Measurements from ENCODE around the gene PRUNE2. TPM values are rescaled to one million over a fixed set of nuclear protein-coding genes. Genes with fewer than 3 reads are reported as not detected.
"Not testable (repeated sequence)": the region's sequence is repeated elsewhere in the genome, so short reads cannot be mapped to it uniquely, and the experiment has no call there.

Gene PRUNE2
- total RNA-seq, 1 donor from 2014 or later, result under 0.01 TPM

DNA sequence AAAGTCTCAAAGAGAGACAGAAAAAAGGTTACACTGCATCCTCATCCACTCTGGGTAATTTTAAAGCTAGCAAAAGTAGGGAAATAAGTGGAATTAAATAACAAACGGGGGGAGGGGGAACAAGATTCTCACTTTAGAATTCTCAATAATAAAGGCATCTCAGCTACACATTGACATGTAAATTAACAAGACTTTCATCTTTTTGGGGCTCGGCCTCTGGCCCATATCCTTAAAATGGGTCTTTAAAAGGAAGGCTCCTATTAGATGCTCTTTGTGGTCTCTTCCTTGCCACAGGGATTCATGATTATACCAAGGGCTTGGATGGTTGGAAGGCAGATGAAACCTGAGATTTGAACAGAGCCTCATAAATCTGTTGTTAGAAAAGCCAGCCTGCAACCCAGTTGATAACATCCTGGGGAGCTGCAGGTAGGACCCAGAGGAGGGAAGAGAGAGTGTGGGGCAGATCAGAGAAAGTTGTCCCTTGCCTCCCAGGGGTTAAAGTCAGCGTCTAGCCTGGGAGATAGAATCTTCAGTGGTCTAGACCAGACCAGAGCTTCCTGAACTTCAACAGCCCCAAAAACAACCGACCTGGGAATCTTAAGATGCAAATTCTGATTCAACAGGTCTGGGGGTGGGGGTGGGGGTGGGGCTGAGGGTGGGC, 311.0 kb downstream of the PRUNE2 start:
- no peak for FAIRE-seq
- Histone ChIP-seq H3K27me3 (ENCODE audit: control insufficient read depth, insufficient read depth, low read length) (no peaks in the 10 kb centered on the region), H3K4me3 (ENCODE audit: low read depth, low read length) (no peak overlapping the region), H3K36me3 (ENCODE audit: control insufficient read depth, insufficient read depth, low read length) (no peaks in the 10 kb centered on the region)
- DNase-seq (ENCODE audit: low read depth), result no peak
- TF ChIP-seq, protein P1, sequence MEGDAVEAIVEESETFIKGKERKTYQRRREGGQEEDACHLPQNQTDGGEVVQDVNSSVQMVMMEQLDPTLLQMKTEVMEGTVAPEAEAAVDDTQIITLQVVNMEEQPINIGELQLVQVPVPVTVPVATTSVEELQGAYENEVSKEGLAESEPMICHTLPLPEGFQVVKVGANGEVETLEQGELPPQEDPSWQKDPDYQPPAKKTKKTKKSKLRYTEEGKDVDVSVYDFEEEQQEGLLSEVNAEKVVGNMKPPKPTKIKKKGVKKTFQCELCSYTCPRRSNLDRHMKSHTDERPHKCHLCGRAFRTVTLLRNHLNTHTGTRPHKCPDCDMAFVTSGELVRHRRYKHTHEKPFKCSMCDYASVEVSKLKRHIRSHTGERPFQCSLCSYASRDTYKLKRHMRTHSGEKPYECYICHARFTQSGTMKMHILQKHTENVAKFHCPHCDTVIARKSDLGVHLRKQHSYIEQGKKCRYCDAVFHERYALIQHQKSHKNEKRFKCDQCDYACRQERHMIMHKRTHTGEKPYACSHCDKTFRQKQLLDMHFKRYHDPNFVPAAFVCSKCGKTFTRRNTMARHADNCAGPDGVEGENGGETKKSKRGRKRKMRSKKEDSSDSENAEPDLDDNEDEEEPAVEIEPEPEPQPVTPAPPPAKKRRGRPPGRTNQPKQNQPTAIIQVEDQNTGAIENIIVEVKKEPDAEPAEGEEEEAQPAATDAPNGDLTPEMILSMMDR (IDR thresholded peaks at IDR 0.05; ENCODE audit: insufficient read depth, low read length, severe bottlenecking), result no peak

DNA sequence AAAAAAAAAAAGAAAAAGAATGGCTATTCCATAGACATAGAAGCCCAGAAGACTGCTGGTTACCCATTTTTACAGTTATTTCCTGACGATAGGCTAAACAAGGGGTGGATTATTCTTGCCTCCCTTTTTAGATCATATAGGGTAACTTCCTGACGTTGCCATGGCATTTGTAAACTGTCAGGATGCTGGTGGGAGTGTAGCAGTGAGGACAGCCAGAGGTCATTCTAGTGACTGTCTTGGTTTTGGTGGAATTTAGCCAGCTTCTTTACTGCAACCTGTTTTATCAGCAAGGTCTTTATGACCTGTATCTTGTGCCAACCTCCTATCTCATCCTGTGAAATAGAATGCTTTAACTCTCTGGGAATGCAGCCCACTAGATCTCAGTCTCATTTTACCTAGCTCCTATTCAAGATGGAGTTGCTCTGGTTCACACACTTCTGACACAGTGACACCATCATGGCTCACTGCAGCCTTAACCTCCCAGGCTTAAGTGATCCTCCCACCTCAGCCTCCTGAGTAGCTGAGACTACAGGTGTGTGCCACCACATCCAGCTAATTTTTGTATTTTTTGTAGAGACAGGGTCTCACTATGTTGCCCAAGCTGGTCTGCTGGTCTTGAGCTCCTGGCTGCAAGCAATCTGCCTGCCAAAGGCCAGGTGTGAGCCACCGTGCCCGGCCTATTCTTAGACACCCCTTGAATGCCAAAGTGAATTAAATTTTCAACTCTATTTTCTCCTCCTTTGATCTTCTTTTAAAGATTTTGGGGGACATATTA, 311.8 kb downstream of the PRUNE2 start:
- FAIRE-seq; H3K36me3 ChIP-seq (ENCODE audit: control insufficient read depth, insufficient read depth, low read length); H3K27me3 ChIP-seq (ENCODE audit: control insufficient read depth, insufficient read depth, low read length); H3K4me3 ChIP-seq (ENCODE audit: low read depth, low read length); DNase-seq (ENCODE audit: low read depth): not testable (repeated sequence)

DNA sequence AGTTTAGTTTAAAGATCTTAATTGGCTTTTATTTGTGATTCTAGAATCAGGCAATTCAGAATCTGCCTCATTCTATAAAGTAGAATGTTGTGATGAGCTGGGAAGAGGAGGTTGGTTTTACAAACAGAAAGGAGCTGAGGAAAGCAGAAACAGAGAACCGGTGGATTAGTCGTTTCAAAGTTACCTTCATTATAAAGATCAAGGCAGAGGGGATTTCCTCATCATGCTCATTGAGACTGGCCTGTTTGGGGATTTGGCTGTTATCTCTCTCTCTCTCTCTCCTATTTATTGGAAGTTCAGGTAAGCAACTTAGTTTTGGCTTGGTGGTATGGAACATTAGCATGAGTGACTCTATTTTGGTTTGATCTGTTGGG, 313.0 kb downstream of the PRUNE2 start:
- no peaks in the 10 kb centered on the region for H3K36me3 ChIP-seq (ENCODE audit: control insufficient read depth, insufficient read depth, low read length)
- TF ChIP-seq, protein P1 (IDR thresholded peaks at IDR 0.05; ENCODE audit: insufficient read depth, low read length, severe bottlenecking), result no peak
- FAIRE-seq (no peak), DNase-seq (ENCODE audit: low read depth) (no peak)
- no peaks in the 10 kb centered on the region for H3K27me3 ChIP-seq (ENCODE audit: control insufficient read depth, insufficient read depth, low read length)
- H3K4me3 ChIP-seq (ENCODE audit: low read depth, low read length), result no peak overlapping the region

DNA sequence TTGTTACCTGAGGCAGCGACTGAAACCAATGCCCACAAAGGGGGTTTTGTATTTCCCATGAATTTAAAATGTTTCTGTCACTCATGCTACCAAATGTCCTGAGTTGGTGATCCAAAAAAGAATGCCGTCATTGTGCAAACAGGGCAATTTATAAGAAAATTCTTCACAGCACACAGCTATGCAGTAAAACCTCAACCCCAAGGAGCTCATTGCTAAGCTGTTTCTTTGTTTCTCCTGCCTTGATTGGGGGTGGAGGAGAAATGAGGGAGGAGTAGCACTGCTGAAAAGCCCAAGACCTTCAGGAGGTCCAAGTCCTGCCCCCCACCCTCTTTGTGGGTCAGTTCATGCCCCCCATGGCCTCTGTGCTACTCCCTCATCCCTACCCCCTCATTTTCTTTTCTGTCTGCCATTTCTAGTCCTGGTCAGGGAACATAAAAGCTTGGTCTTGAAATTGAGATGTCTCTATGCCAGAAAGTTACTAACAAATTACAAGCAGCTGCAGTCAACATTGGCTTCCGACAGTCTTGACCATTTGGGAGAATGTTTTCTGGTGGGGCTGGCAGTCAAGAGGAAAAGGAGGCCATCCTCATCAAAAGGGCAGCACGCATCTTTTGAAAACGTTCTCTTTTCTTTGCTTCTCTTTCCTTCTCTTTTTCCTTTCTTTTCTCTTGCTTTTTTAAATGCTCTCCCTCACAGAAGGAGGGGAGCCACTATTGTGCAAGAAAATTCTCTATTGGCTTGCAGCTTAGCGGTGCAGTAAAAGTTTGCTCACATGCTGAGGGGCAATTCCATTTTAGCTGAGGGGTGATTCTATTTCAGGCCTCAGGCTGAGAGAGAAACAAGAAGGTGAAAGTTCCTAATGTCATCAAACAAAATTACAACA, 313.6 kb downstream of the PRUNE2 start:
- FAIRE-seq (no peak), DNase-seq (ENCODE audit: low read depth) (no peak)
- Histone ChIP-seq H3K36me3 (ENCODE audit: control insufficient read depth, insufficient read depth, low read length) (no peaks in the 10 kb centered on the region), H3K27me3 (ENCODE audit: control insufficient read depth, insufficient read depth, low read length) (no peaks in the 10 kb centered on the region), H3K4me3 (ENCODE audit: low read depth, low read length) (no peak overlapping the region)
- TF ChIP-seq, protein P1 (IDR thresholded peaks at IDR 0.05; ENCODE audit: insufficient read depth, low read length, severe bottlenecking), result no peak

DNA sequence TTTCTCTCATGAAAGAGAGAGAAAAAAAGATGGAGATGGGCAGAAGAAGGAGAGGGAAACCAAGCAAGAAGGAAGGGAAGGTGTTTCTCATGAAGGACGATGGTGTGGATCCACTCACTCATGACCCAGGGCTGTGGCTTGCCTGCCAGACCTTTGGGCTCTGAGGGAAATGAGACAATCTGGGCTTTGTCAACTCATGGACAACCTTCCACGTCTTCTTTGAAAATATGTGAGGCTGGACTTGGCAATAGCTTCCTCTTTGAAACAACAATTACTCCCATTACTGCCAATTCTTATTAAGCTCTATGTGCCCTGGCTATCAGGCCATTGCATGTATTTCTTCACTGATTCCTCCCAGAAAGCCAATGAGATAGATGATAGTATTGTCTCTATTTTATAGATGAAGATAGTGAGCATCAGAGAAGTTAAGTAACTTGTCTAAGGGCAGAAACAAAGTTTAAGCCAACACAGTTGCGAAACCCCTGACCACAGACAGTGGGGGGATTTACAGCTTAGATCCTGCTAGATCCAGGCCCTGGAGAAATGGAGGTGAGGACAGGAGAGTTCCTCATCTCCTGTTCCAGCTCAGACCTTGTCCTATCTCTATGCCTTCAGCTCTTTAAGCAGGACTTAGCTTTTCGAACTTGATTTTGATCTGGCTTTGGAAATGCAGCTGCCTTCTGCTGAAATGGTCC, 314.5 kb downstream of the PRUNE2 start:
- H3K4me3 ChIP-seq (ENCODE audit: low read depth, low read length), result no peak overlapping the region
- H3K36me3 ChIP-seq (ENCODE audit: control insufficient read depth, insufficient read depth, low read length), result no peaks in the 10 kb centered on the region
- H3K27me3 ChIP-seq (ENCODE audit: control insufficient read depth, insufficient read depth, low read length), result no peaks in the 10 kb centered on the region
- FAIRE-seq, result no peak
- TF ChIP-seq, protein P1 (IDR thresholded peaks at IDR 0.05; ENCODE audit: insufficient read depth, low read length, severe bottlenecking), result no peak
- no peak for DNase-seq (ENCODE audit: low read depth)

Measured in bronchial epithelial cell (primary cell).